AG20443 (cell line): Measurements from ENCODE around the gene UBXN10.

Source experiments
- DNase-seq: peaks from one replicate; pipeline ENCODE4 v3.0.0; 2012; ENCODE audit warnings: low spot score, mixed read lengths

Gene UBXN10

GRCh38 chr1:20185834-20186782 is at the start of gene UBXN10, which contains the start of gene PLA2G2C:
Gene UBXN10, plus strand, starts transcription at chr1:20186096. Its CDS starts 4,466 bp downstream, at chr1:20190562.
Gene PLA2G2C, minus strand, starts transcription at chr1:20186518. Its CDS starts 9,155 bp downstream, at chr1:20177363.
- peak; percentile 26 for DNase-seq

- DNase-seq, result no peak
Observed at GRCh38 chr1:20136249-20136648, 49.6 kb upstream of the UBXN10 start.

GRCh38 chr1:20137055-20137454 is 48.8 kb upstream of the UBXN10 start:
- DNase-seq, result peak; percentile 2

- peak; percentile 4 for DNase-seq
Observed at GRCh38 chr1:20137604-20138003, 48.3 kb upstream of the UBXN10 start.

- peak; percentile 8 for DNase-seq
Observed at GRCh38 chr1:20138346-20138745, 47.5 kb upstream of the UBXN10 start.

- peak; percentile 7 for DNase-seq
Observed at GRCh38 chr1:20138961-20139550, 46.8 kb upstream of the UBXN10 start, which contains the start of gene PLA2G2F. Gene PLA2G2F, plus strand, starts transcription at chr1:20139323. Its CDS starts 105 bp downstream, at chr1:20139428.

GRCh38 chr1:20139776-20140612 is 45.9 kb upstream of the UBXN10 start:
- peak; percentile 2 for DNase-seq

- DNase-seq, result no peak
Observed at GRCh38 chr1:20141001-20141400, 44.9 kb upstream of the UBXN10 start.

- DNase-seq, result no peak
Observed at GRCh38 chr1:20141466-20141865, 44.4 kb upstream of the UBXN10 start.

- no peak for DNase-seq
Observed at GRCh38 chr1:20142001-20142710, 43.7 kb upstream of the UBXN10 start.

GRCh38 chr1:20143318-20143717 is 42.6 kb upstream of the UBXN10 start:
- no peak for DNase-seq

GRCh38 chr1:20143734-20144565 is 41.9 kb upstream of the UBXN10 start:
- DNase-seq, result no peak

- no peak for DNase-seq
Observed at GRCh38 chr1:20147846-20148570, 37.9 kb upstream of the UBXN10 start.

- DNase-seq, result no peak
Observed at GRCh38 chr1:20148571-20149500, 37.1 kb upstream of the UBXN10 start.

- DNase-seq, result no peak
Observed at GRCh38 chr1:20149601-20150325, 36.1 kb upstream of the UBXN10 start.

- no peak for DNase-seq
Observed at GRCh38 chr1:20150326-20150705, 35.6 kb upstream of the UBXN10 start.

GRCh38 chr1:20150969-20151368 is 34.9 kb upstream of the UBXN10 start:
- no peak for DNase-seq
